PC-3 (cell line): ENCODE results near the gene BTAF1. TPM values are rescaled to one million over a fixed set of nuclear protein-coding genes. Genes with fewer than 3 reads are reported as not detected.

Experiments
- ATAC-seq: fragments of 200-7000 bp; cut with Tn5 transposase; 2 replicates; pipeline ENCODE4 v1.9.1; 2020; ENCODE audit warnings: mild to moderate bottlenecking, moderate library complexity
- BruUV-seq: library from RNA; stranded (reverse); fragments of 400-500 nt; replicated peaks from 2 replicates; lab custom pipeline; 2021; lab: Mats Ljungman, UMichigan
- CTCF ChIA-PET: fragments of 300-600 bp; sonication (Branson Sonifier 250); formaldehyde crosslinking; loops from one replicate; lab custom pipeline; 2022; ENCODE audit warnings: antibody characterized with exemption; lab: Charles Lee
- POLR2A ChIA-PET: fragments of 300-600 bp; sonication (Branson Sonifier 250); formaldehyde crosslinking; loops from one replicate; lab custom pipeline; 2022; ENCODE audit warnings: antibody characterized with exemption; ENCODE audit not compliant: unreplicated experiment; lab: Charles Lee
- DNase-seq: peaks from one replicate; pipeline ENCODE4 v3.0.0-alpha.2; 2015
- H2AFZ ChIP-seq: fragments of 300-600 bp; sonication (generic); 2 replicates; pipeline ENCODE4 v1.6.0; 2016; ENCODE audit warnings: antibody characterized with exemption, low read length
- H3F3A ChIP-seq: fragments of 300-600 bp; sonication (generic); one replicate; pipeline ENCODE4 v1.6.0; 2017; ENCODE audit warnings: antibody characterized with exemption, low read length, control low read depth, mild to moderate bottlenecking; ENCODE audit not compliant: unreplicated experiment
- H3K27ac ChIP-seq: fragments of 300-600 bp; sonication (generic); 2 replicates; pipeline ENCODE4 v1.5.1; 2016; ENCODE audit warnings: mild to moderate bottlenecking, low read length
- H3K27me3 ChIP-seq: fragments of 300-600 bp; sonication (generic); 2 replicates; pipeline ENCODE4 v1.6.1; 2016; ENCODE audit warnings: low read length, mixed read lengths
- H3K36me3 ChIP-seq: fragments of 300-600 bp; sonication (generic); 2 replicates; pipeline ENCODE4 v1.6.1; 2016; ENCODE audit warnings: low read depth, mixed run types, low read length, mixed read lengths
- H3K4me1 ChIP-seq: fragments of 300-600 bp; sonication (generic); 2 replicates; pipeline ENCODE4 v1.5.1; 2016; ENCODE audit warnings: low read length; ENCODE audit not compliant: insufficient read depth
- H3K4me2 ChIP-seq: fragments of 300-600 bp; sonication (generic); 2 replicates; pipeline ENCODE4 v1.6.0; 2016; ENCODE audit warnings: low read length
- H3K4me3 ChIP-seq: fragments of 300-600 bp; sonication (generic); 2 replicates; pipeline ENCODE4 v1.5.1; 2016; ENCODE audit warnings: mild to moderate bottlenecking, low read length, mixed read lengths
- H3K79me2 ChIP-seq: fragments of 300-600 bp; sonication (generic); 2 replicates; pipeline ENCODE4 v1.6.1; 2017; ENCODE audit warnings: low read length, mixed read lengths
- H3K9ac ChIP-seq: fragments of 300-600 bp; sonication (generic); 2 replicates; pipeline ENCODE4 v1.6.0; 2016; ENCODE audit warnings: mild to moderate bottlenecking, low read length
- H3K9me2 ChIP-seq: fragments of 300-600 bp; sonication (generic); replicated peaks from 2 replicates; pipeline ENCODE4 v1.6.1; 2016; ENCODE audit warnings: mixed run types, low read length, mixed read lengths
- H3K9me3 ChIP-seq: fragments of 300-600 bp; sonication (generic); 2 replicates; pipeline ENCODE4 v1.6.1; 2016; ENCODE audit warnings: low read length, mixed read lengths
- H4K20me1 ChIP-seq: fragments of 300-600 bp; sonication (generic); 2 replicates; pipeline ENCODE4 v1.6.1; 2016; ENCODE audit warnings: low read length, mixed read lengths
- EZH2 ChIP-seq: fragments of 300-600 bp; sonication (generic); IDR thresholded peaks from one replicate; pipeline ENCODE4 v1.6.1; 2017; ENCODE audit warnings: antibody characterized with exemption, mild to moderate bottlenecking, low read length; ENCODE audit not compliant: unreplicated experiment
- EZH2phosphoT487 ChIP-seq: fragments of 300-600 bp; sonication (generic); IDR thresholded peaks from 2 replicates; pipeline ENCODE4 v1.6.1; 2018; ENCODE audit warnings: mild to moderate bottlenecking, antibody characterized with exemption, low read length, borderline replicate concordance
- intact Hi-C: fragments of 100-400 bp; cut with micrococcal nuclease; formaldehyde crosslinking; loops from 2 replicates; pipeline ENCODE4 v1.9.0; 2023
- total RNA-seq: library from RNA; depleted of rRNA; stranded (reverse); fragments of >200 nt; gene quantifications from 2 replicates; pipeline ENCODE4 v1.2.3, GENCODE V29; 2014
- TF ChIP-seq, protein P1 (sequence below): fragments of 300-600 bp; sonication (generic); conservative IDR thresholded peaks from 2 replicates; pipeline ENCODE4 v1.5.1; 2017; ENCODE audit warnings: antibody characterized with exemption, low read depth, mild to moderate bottlenecking, low read length

Gene BTAF1
- total RNA-seq, 1 experiment from 2014 or later, result 27.6 TPM

- H2AFZ ChIP-seq, result no peak overlapping the region
- no peaks in the 10 kb centered on the region for H3K36me3 ChIP-seq
- DNase-seq, result no peak
- H3K27me3 ChIP-seq, result no peaks in the 10 kb centered on the region
- no TSS peak for BruUV-seq
- CTCF ChIA-PET, result no interaction called here
- H4K20me1 ChIP-seq, result no peaks in the 10 kb centered on the region
- H3K9me2 ChIP-seq, result no peaks in the 10 kb centered on the region
- no peaks in the 10 kb centered on the region for H3K4me1 ChIP-seq
- intact Hi-C loops, result no loop called here
- no peaks in the 10 kb centered on the region for H3F3A ChIP-seq
- no peak overlapping the region for H3K27ac ChIP-seq
- POLR2A ChIA-PET, result no interaction called here
- no peak overlapping the region for H3K4me3 ChIP-seq
- H3K9me3 ChIP-seq, result no peaks in the 10 kb centered on the region
- no peak overlapping the region for H3K9ac ChIP-seq
- H3K4me2 ChIP-seq, result no peak overlapping the region
- TF ChIP-seq EZH2, result no peak
- no peak for TF ChIP-seq EZH2phosphoT487
- TF ChIP-seq, protein P1, sequence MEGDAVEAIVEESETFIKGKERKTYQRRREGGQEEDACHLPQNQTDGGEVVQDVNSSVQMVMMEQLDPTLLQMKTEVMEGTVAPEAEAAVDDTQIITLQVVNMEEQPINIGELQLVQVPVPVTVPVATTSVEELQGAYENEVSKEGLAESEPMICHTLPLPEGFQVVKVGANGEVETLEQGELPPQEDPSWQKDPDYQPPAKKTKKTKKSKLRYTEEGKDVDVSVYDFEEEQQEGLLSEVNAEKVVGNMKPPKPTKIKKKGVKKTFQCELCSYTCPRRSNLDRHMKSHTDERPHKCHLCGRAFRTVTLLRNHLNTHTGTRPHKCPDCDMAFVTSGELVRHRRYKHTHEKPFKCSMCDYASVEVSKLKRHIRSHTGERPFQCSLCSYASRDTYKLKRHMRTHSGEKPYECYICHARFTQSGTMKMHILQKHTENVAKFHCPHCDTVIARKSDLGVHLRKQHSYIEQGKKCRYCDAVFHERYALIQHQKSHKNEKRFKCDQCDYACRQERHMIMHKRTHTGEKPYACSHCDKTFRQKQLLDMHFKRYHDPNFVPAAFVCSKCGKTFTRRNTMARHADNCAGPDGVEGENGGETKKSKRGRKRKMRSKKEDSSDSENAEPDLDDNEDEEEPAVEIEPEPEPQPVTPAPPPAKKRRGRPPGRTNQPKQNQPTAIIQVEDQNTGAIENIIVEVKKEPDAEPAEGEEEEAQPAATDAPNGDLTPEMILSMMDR, result no peak
- H3K79me2 ChIP-seq, result no peaks in the 10 kb centered on the region
- ATAC-seq, result no peak
Measured at GRCh38 chr10:92054807-92055206, 131.2 kb downstream of the BTAF1 start.

DNA sequence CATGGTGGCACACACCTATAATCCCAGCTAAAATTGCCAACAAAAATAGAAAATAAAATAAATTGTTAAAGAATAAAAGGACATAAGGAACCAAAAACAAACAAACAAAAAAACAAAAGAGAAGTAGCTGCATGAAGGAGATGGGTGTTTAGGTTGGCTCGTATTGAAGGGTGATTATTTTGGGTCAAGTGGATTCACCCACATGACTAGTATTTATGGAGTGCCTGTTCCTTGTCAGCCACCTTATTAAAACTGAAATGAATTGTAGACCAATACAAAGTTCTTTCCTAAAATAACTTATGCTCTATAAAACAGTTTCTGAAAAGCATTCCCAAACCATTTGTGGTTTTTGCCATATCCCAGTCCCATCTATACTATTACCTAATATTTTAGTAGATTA lies 138.7 kb downstream of the BTAF1 start:
- intact Hi-C loops, result no loop called here
- no peaks in the 10 kb centered on the region for H4K20me1 ChIP-seq
- DNase-seq, result no peak
- no peak overlapping the region for H3K9ac ChIP-seq
- H3K79me2 ChIP-seq, result no peaks in the 10 kb centered on the region
- no TSS peak for BruUV-seq
- no peak overlapping the region for H3K4me3 ChIP-seq
- no peak overlapping the region for H3K27ac ChIP-seq
- no peaks in the 10 kb centered on the region for H3F3A ChIP-seq
- no peaks in the 10 kb centered on the region for H3K36me3 ChIP-seq
- no peaks in the 10 kb centered on the region for H3K9me3 ChIP-seq
- H3K27me3 ChIP-seq, result no peaks in the 10 kb centered on the region
- no peak overlapping the region for H3K4me2 ChIP-seq
- H2AFZ ChIP-seq, result no peak overlapping the region
- TF ChIP-seq, protein P1, result no peak
- TF ChIP-seq EZH2phosphoT487, result no peak
- TF ChIP-seq EZH2, result no peak
- H3K9me2 ChIP-seq, result no peaks in the 10 kb centered on the region
- no peak for ATAC-seq
- H3K4me1 ChIP-seq, result no peaks in the 10 kb centered on the region
- CTCF ChIA-PET, result no interaction called here
- POLR2A ChIA-PET, result no interaction called here

GRCh38 chr10:92064506-92064905 lies 140.9 kb downstream of the BTAF1 start:
- no peaks in the 10 kb centered on the region for H3K27me3 ChIP-seq
- no peak overlapping the region for H3K9ac ChIP-seq
- no peaks in the 10 kb centered on the region for H3K79me2 ChIP-seq
- POLR2A ChIA-PET, result no interaction called here
- no peaks in the 10 kb centered on the region for H3K4me1 ChIP-seq
- TF ChIP-seq EZH2 (no peak), EZH2phosphoT487 (no peak)
- TF ChIP-seq, protein P1, result no peak
- CTCF ChIA-PET, result no interaction called here
- BruUV-seq, result no TSS peak
- no peaks in the 10 kb centered on the region for H3K36me3 ChIP-seq
- no peak for DNase-seq
- no peak overlapping the region for H3K4me3 ChIP-seq
- no peaks in the 10 kb centered on the region for H3K9me2 ChIP-seq
- H3K27ac ChIP-seq, result no peak overlapping the region
- ATAC-seq, result no peak
- H2AFZ ChIP-seq, result no peak overlapping the region
- no peak overlapping the region for H3K4me2 ChIP-seq
- no peaks in the 10 kb centered on the region for H3K9me3 ChIP-seq
- no peaks in the 10 kb centered on the region for H4K20me1 ChIP-seq
- H3F3A ChIP-seq, result no peaks in the 10 kb centered on the region
- intact Hi-C loops, result no loop called here
